HG03196 (cell line): ENCODE data around the gene TIGD1.

ENCODE experiments used
- ATAC-seq: cut with Tn5 transposase; IDR thresholded peaks from one replicate; pipeline ENCODE4 v1.9.1; 2021; ENCODE audit not compliant: unreplicated experiment

Gene TIGD1

GRCh38 chr2:232502911-232503808 lies 47.2 kb downstream of the TIGD1 start:
- ATAC-seq: no peak

GRCh38 chr2:232502511-232502910 lies 47.8 kb downstream of the TIGD1 start:
- no peak for ATAC-seq

- ATAC-seq: no peak
Measured at GRCh38 chr2:232501794-232502390, 48.5 kb downstream of the TIGD1 start.

- no peak for ATAC-seq
Measured at GRCh38 chr2:232501331-232501771, 49.0 kb downstream of the TIGD1 start.

GRCh38 chr2:232498452-232498851 lies 51.9 kb downstream of the TIGD1 start:
- no peak for ATAC-seq
